Right ventricle myocardium superior (tissue), 1 donor: ENCODE measurements around the gene TJP1. TPM values are rescaled to one million over a fixed set of nuclear protein-coding genes. Genes with fewer than 3 reads are reported as not detected.

ENCODE experiments used
- ATAC-seq: fragments of 200-7000 bp; cut with Tn5 transposase; one replicate; pipeline ENCODE4 v1.9.1; 2020; ENCODE audit warnings: mild to moderate bottlenecking; ENCODE audit not compliant: poor library complexity
- DNase-seq: peaks from one replicate; pipeline ENCODE4 v3.0.0-alpha.2; 2020
- intact Hi-C: fragments of 100-400 bp; cut with DNase I; formaldehyde crosslinking; loops from one replicate; pipeline ENCODE4 v1.11.2; 2022
- long read RNA-seq: library from polyadenylated mRNA; unstranded; transcript quantifications from one replicate; pipeline ENCODE4 v2.0.0, GENCODE V29; 2021
- total RNA-seq: library from RNA; stranded (reverse); fragmentation: NEBNext Ultra II Directional; extraction: Animal tissue kit (Norgen Biotek cat#: 25700); gene quantifications from one replicate; pipeline ENCODE4 v1.2.1, GENCODE V29; 2021
- donor health status: DM: no; HTN: yes; CAD: no; lungs with severe emphysema.

Gene TJP1
- total RNA-seq = 104 TPM
- long read RNA-seq, full-length matches to known transcripts = 6 of 47 reads
- long read RNA-seq, partial matches to known transcripts = 26 of 47 reads
- long read RNA-seq, other reads (novel, unspliced or antisense) = 15 of 47 reads

DNA sequence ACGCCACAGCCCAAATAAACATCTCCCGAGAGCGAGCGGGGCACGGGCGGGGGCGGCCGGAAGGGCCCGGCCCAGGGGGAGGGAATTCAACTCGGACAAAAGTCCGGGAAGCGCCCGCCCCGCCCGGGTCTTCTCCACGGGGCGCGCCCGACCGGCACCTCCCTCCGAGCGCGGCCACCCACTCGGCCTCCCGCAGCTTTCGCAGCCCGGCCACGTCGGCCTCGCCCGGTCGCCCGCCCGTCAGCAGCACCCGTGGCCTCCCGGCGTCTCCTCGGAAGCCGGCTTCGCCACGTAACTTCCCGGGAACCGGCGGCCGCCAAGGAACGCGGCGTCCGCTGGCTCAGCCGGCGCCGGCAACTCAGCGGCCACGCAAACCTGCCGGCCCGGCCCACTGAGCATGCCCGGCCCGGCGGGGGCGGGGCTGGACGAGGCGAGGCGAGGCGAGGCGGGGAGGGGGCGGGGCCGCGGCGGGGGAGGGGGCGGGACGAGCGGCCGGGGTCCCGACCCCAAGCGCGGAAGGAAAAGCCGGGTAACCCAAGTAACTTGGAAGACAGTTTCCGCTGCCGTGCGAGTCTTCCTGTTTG is at the start of gene TJP1:
TSS of gene TJP1 (minus strand) at position 369 of the 584 bp plus-strand sequence. CDS start 440 bp downstream, outside the sequence.
- DNase-seq (peak; percentile 88), ATAC-seq (peak; percentile 96)
- intact Hi-C loops = loop anchor here (5.0 to 10.0 kb wide), 2 partner anchors 63 to 105 kb away; no protein-coding TSS in a partner anchor

DNA sequence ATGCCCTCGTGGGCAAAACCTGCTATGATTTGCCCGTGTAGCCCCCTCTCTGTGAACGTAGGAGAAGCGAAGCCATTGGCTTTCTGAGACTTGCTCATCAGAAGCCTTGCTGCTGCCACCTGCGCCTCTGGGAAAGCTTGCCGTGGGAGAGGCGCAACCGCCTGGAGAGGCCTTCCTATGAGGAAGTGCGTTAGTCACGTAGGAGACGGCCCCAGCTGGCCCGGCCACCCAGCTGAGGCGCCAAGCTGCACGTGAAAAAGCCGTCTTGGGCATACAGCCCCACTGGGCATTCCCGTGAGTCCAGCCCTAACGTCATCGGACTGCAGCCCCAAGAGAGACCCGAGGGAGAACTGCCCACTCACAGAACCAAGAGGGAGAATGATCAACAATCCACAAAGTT is 49.1 kb upstream of the TJP1 start:
- ATAC-seq = peak; percentile 40
- DNase-seq = peak; percentile 67
- intact Hi-C loops = loop anchor here (5.0 kb wide), 1 partner anchor 56 kb away; no protein-coding TSS in a partner anchor

DNA sequence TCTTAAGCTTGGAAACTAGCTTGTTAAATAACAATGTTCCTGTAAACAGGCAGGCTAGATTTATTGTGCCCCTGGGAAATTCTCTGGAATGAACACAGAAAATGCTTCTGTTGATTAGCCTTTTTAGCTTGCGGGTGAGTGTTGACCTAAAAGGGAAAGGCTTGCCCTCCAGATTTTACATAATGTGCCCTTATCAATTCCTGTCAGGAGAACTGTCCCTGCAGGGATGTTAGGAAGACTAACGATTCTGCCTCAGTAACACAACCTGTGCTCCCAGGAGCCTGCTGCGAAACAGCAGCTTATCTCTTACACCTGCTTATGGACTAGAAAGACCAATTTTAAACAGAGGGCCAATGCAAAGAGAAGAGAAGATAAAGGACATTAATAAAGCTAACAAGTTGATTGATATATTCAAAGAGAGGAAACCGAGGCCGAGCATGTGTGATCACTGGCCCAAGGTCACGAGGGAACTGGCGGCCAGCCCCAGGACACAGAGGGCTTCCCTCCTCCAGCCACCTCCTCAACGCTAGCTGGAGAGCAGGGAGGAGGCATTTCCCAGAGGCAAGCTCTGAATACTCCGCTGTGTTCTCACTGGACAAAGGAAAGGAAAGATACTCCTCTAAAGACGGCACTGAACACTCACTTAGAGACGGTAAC is 48.4 kb upstream of the TJP1 start:
- DNase-seq (peak; percentile 64), ATAC-seq (peak; percentile 70)
- intact Hi-C loops = loop anchor here (5.0 kb wide), 1 partner anchor 57 kb away; no protein-coding TSS in a partner anchor

DNA sequence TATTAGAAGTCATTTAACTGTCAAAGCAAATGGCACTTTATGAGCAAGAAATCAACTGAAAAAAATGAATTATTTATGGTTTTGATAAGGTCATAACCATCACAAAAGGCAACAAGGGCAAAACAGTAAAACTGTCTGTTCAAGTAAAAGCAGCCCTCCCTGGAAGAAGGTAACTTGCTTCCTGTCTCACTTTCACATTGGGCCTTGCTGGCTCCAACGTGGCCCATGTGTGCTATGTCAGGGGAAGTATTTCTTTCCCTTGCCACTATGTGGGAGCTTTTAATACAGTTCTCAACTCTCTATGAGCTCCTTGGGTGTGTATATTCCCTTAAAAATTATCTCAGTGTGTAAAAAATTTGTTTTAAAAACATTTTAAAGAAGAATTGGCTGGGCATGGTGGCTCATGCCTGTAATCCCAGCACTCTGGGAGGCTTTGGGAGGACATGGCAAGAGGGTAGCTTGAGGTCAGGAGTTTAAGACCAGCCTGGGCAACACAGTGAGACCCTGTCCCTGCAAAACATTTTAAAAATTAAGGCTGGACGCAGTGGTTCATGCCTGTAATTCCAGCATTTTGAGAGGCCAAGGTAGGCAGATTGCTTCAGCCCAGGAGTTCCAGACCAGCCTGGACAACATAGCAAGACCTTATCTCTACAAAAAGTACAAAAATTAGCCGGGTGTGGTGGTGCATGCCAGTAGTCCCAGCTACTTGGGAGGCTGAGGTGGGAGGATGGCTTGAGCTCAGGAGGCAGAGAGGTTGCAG is 45.2 kb upstream of the TJP1 start:
- DNase-seq (no peak), ATAC-seq (no peak)
- intact Hi-C loops = no loop called here

DNA sequence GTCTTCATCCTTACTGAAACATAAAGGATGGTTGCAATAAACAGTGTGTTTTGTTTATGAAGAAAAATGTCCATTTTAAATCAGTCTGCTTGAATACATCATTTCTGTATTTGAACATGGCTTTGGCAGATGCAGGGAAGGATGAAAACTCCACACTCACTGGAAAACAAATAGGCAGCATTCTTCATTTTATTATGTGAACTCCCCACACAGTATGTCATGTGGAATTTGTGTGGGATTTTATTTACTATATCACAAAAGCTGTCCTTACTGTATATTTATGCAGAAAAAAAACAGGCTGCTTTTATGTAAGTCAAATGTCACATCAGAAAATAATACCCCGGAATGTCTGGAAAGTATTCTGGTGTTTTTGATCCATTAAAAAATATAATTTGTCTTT is 44.1 kb upstream of the TJP1 start:
- DNase-seq = no peak
- intact Hi-C loops = no loop called here
- ATAC-seq = no peak

DNA sequence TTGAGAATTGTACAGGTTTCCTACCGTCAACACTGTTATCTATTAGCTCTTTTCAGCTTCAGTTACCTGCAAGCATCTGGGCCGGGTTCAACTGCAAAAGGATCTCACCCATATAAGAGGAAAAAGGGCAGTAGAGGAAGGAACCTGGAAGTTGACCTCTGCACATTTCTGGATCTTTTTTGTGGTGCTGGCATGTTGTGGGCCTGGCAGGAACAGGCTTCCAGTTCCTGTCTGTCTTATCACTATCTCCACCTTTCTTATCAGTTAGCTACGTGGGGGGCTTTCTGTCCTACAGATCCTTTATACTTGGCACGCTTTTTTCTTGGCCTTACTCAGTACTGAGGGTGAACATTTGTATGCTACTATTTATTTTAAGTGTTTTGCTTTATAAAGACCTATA is 42.2 kb upstream of the TJP1 start:
- DNase-seq (no peak), ATAC-seq (no peak)
- intact Hi-C loops = no loop called here

DNA sequence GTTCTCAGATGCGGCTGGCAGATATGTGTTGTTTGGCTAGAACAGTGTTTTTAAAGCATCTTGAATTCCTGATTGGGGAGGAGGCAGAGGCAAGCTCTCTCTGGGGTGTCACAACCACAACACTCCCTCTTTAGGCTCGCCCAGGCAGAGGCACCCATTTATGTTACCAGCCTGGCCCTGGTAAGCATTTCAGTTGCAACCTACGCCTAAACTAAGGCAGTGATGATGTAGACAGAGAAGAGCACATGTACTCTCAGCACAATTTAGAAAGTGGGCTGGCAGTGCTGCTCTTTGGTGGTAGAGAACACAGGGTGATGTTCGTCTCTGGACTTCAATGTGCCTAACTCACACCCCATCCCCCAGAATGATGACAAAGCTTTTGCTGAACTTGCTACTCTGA is 41.2 kb upstream of the TJP1 start:
- no peak for DNase-seq
- intact Hi-C loops = no loop called here
- no peak for ATAC-seq

DNA sequence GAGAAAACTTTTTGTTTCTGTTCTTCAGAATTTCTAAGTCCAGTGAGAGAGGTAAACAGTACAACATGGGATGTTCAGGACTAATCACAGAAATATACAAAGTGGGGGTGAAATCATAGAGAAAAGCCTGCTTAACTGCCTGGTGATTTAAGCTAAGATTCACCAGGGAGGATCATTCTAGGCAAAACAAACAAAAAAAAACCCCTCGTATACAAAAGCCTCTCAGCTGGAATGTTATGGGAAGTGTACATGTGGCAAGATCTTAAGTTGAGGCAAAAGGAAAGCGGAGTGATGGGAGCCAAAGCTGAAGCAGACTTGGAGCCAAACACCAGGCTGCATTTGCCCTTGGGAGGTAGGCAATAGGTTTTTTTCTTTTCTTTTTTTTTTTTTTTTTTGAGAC is 40.0 kb upstream of the TJP1 start:
- intact Hi-C loops = no loop called here
- ATAC-seq = no peak

DNA sequence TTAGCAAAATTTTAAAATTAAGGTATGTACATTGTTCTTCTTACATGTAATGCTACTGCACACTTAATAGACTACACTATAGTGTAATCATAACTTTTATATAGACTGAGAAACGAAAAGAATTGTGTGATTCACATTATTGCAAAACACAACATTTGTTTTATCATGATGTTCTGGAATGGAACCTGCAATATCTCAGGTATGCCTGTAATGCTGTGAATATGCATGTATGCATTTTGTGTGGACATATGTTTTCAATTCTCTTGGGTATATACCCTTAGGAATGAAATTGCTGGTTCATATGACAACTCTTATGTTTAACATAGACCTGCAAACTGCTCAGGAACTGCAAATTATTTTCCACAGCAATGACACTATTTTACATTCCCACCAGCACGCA is 38.6 kb upstream of the TJP1 start:
- intact Hi-C loops = no loop called here
- ATAC-seq = no peak
- DNase-seq = no peak

More for the DNA sequence above, 40.0 kb upstream of the TJP1 start:
- no peak for DNase-seq

DNA sequence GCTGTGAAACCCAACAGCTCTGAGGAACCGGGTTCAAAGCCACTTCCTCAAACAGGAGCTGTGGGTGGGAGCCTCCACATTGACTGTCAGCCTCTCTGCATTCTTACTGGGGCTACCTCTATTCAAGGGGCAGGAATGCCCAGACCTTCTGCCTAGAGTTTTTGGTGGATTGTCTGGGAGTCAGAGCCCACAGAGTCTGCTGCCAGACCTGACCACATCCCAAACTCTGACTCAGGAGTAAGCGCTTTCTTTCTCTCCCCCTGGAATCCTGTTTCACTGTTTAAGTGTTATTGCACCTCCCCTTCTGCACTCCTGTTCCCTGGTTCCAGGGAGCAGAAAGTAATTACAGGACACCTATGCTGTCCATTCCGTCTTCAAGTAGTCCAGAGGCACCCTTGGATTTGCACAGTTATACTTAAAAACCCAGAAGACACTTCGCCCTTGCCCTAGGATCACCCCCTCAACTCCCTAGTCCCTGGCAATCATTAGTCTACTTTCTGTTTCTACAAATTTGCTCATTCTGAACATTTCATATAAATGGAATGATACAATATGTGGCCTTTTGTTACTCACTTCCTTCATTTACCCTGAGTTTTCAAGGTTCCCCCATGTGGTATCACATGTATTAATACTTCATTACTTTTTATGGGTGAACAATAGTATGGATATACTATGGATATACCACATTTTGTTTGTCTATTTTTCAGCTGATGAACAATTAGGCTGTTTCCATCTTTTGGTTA is 37.9 kb upstream of the TJP1 start:
- DNase-seq (no peak), ATAC-seq (no peak)
- intact Hi-C loops = no loop called here

DNA sequence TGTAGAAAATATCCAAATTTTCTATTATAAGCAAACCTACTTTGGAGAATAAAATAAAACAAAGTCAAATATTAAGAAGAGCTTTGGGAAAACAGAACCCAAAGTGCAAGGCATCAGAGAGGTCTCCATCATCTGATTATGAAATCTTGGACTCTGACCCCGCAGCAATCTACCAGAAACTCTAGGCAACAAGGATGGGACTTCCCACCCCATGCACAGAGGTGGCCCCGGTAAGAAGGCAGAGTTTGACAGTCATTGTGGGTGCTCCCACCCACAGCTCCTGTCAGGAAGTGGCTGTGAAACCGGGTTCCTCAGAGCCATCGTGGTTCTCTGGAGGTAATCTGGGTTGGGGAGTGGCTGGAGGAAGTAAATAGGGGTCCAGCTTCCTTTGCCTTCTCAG is 37.0 kb upstream of the TJP1 start:
- ATAC-seq (no peak), DNase-seq (no peak)
- intact Hi-C loops = no loop called here

DNA sequence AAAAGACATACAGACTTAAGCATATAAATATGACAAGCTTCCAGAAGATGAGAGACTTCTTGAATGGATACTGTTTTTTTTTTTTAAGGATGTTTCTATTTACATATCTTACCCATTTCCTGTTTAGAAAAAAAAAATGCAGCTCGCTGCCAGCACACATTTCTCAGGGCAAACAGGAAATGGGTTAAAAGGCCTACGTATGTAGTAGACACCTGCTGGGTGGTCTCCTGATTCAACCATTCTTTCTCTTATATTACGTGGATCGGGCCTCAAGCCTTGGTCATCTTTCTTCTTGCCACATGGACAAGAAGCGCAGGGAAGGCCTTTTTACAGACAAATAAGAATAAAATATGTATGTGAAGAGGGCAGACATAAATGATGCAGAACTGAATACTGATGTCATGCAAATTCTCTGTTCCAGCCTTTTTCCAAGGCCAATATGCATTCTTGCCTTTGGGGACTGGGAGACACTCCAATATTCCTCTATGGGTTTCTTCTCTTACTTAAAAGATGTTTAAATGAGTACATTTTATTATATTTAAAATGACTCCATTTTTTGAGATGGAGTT is 35.0 kb upstream of the TJP1 start:
- intact Hi-C loops = no loop called here
- ATAC-seq (no peak), DNase-seq (no peak)

DNA sequence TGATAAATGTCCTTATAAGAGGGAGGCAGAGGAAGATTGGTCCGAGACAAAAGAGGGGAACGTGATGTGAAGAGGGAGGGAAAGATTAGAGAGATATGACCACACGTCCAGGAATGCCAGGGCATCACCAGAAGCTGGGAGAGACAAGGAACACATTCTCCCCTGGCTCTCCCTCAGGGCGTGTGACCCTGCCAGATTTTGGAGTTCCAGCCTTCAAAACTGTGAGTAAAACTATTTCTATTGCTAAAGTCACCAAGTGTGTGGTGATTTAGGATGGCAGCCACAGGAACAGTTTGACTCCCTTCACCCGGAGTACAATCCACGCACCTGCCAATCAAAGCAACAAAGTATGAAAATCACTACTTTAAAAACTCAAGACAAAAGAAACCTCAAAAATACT is 32.1 kb upstream of the TJP1 start:
- DNase-seq (no peak), ATAC-seq (no peak)
- intact Hi-C loops = no loop called here

DNA sequence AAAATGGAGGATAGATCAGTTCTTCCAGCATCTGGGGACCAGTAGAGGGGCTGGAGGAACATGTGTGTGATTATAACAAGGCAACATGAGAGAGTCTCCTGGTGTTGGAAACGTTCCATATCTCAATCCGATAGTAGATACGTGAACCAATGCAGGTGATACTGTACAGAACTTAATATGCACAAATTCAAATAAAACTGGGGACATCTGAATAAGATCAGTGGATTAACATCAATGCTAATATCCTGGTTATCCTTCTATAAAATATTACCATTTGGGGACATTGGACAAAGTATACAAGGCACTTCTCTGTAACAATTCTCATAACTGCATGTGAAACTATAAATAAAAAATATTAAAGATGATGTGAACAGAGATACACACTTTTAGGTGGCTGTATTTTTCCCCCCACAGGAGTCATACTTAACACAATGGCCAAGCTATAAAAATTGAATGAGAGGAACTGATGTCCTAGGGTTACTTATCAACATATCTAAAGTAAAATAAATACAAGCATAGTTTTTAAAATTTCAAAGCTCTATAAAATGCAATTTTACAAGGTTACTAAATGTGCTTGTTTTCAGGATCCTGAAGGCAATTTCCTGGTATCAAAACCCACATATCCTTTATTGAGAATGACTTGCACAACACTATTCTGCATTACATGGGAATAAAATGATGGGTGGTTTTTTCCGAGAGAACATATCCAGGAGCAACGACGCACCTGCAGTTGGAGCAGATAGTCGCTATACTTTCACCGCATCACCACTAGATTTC is 31.1 kb upstream of the TJP1 start:
- intact Hi-C loops = no loop called here
- ATAC-seq (no peak), DNase-seq (no peak)

DNA sequence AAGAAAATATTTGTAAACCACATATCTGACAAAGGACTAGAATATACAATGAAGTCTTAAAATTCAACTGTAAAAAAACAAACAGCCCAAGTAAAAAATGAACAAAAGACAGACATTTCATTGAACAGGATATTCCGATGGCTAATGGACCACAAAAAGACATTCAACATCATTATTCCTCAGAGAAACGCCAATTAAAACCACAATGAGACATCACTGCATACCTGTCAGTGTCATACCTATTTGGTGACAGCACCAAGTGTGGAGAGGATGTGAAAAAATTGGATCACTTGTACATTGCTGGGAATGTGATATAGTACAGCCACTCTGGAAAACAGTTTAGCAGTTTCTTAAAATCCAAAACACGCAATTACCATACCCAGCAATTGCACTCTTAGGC is 29.9 kb upstream of the TJP1 start:
- ATAC-seq (no peak), DNase-seq (no peak)
- intact Hi-C loops = no loop called here

DNA sequence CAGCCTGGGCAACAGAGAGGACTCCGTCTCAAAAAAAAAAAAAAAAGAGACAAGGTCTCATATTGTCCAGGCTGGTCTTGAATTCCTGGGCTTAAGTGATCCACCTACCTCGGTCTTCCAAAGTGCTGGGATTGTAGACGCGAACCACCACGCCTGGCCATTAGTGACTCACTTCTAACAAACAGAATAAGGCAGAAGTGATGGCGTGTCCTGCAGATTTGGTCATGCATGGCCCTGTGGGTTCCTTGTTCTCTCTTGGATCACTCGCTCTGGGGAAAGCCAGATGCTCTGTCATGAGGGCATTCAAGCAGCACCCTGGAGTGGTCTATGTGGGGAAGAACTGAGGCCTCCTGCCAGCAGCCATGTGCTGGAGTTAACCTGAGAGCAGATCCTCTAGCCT is 27.4 kb upstream of the TJP1 start:
- intact Hi-C loops = no loop called here
- ATAC-seq (no peak), DNase-seq (no peak)

DNA sequence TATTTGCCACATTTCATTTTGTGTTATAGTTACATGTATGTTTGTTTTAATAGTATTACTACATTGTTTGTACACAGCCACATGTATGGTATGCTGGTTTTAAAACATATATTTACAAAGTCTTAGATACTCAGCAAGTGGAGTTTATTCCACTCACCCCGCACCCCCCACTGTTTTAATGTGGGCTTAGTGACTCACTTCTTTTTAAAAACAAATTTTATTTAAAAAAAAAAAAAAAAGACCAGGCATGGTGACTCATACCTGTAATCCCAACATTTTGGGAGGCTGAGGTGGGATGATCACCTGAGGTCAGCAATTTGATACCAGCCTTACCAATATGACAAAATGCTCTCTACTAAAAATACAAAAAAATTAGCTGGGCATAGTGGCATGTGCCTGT is 26.9 kb upstream of the TJP1 start:
- intact Hi-C loops = no loop called here
- ATAC-seq = no peak
- no peak for DNase-seq

DNA sequence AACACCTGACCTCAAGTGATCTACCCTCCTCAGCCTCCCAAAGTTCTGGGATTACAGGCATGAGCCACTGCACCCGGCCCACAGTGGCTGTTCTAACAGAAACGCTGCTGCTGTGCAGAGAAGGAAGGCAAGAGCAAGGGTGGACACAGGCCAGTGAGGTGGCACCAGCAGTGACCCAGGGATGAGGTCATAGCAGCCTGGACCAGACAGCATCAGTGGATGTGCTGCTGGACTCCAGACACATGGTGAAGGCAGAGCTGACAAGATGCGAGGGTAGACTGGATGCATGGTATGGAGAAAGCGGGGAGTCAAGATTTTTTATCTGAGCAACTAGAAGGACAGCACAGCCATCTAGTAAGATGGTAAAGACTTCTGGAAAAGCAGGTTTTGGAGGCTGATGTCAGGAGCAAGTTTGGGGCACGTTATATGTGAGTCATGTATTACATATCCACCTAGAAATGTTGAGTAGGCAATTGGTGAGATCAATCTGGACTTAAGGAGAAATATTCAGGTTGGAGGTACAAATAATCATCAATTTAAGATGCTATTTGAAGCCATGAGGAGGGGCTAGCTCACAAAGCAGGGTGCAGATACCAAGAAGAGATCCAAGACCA is 22.1 kb upstream of the TJP1 start:
- ATAC-seq (no peak), DNase-seq (no peak)
- intact Hi-C loops = no loop called here
